NCI-H446 (cell line): ENCODE results near the gene COL5A1.

Experiments used
- DNase-seq, 2 experiments: peaks; one replicate each; lab custom pipeline; 2025; lab: John Stamatoyannopoulos, UW

Gene COL5A1

GRCh38 chr9:134626571-134627416 lies 14.8 kb upstream of the COL5A1 start:
- DNase-seq, result no peak

- no peak for DNase-seq
These were observed 13.9 kb upstream of the COL5A1 start for GRCh38 chr9:134627417-134628353.

- no peak for DNase-seq
These were observed 13.3 kb upstream of the COL5A1 start for GRCh38 chr9:134628354-134628736.

GRCh38 chr9:134629061-134629585 lies 12.5 kb upstream of the COL5A1 start:
- no peak for DNase-seq

DNA sequence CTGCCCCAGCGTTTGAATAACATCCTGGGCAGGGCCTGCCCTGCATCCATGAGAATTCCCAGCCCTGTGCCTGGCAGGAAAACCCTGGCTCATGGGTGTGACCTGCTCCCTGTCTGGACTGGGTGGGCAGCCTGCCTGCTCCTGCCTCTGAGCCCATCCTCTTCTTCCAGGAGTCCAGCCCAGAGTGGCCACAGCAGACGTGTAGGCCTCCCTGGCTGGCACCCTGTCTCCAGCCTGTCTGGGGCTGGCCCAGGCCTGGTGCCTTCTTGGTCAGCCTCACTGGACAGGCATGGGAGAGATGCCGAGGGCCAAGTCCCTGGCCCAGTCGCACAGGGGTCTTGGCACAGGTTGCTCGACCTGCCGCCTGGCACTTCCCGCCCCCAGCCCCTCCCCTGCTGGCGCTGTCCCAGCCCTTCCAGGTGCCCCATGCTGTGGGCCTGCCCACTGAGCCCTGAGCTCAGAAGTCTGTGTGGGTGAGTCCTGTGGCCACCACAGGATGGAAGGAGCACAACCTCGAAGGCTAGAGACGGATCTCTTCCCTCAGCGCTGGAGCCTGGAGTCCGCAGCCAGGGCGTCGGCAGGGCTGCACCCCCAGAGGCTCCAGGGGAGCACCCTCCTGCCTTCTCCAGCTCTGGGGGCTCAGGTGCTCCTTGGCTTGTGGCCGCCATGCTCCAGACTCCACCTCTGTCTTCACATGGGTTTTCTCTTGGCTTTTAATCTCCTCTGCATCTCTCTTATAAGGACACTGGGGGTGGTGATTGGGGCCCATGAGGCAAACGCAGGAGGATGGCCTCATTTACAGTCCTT lies 11.8 kb upstream of the COL5A1 start:
- DNase-seq, result no peak

DNA sequence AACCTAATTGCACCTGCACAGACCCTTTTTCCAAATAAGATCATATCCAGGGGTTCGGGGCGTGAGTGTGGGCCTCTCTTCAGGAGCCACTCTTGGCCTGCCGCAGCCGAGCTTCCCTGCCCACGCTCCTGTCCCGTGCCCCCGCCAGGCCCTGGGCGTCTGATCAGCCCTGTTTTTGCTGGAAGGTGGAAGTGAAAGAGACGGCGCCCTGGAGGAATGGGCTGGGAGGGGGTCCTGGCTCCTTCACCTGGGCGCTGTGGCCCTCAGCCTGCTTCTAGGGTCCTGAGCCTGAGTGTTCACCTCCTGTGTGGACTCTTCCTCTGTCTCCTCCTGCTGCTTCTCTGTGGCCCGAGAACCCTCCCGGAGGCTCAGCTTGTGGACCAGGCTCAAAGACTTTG lies 11.2 kb upstream of the COL5A1 start:
- no peak for DNase-seq

DNA sequence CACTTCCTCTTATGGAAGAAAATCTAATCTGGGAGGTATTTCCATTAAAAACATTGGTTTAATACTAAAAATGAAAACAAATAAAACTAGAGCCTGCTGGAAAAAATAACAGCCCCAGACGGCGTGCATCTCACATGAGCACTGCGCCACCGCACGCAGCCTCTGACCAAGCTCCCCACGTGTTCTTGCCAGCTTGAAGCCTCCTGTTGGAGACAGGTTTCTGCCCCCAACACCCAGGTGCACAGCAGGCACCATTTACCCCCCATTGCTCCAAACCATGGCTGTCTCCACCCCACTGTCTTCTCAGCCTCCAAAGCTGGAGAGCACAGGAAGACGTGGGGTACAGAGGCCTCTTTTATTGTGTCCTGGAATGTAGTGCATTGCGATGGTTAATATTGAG lies 10.7 kb upstream of the COL5A1 start:
- DNase-seq, result no peak

- no peak for DNase-seq
These were observed 9.7 kb upstream of the COL5A1 start for GRCh38 chr9:134631881-134632280.

- no peak for DNase-seq
These were observed 9.3 kb upstream of the COL5A1 start for GRCh38 chr9:134632329-134632728.

GRCh38 chr9:134633362-134634142 lies 8.1 kb upstream of the COL5A1 start:
- DNase-seq, result no peak

DNA sequence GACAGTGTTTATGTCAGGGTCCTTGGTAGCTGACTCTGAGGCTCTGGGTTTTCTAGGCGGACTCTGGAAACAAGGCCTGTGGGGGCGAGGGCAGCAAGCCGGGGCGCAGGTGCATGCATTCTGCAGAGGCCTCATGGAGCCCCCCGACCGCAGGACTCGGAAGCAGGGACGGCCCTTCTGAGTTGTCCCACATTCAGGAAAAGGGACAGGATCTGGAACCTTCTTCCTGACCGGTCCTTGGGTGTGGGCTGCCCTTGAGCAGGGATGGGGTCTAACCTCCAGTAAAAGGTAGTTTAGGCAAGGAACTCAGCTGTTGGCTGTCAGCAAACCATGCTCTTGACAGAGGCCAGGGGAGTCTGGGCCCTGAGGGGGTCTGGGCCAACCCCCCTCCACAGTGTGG lies 7.4 kb upstream of the COL5A1 start:
- no peak for DNase-seq

DNA sequence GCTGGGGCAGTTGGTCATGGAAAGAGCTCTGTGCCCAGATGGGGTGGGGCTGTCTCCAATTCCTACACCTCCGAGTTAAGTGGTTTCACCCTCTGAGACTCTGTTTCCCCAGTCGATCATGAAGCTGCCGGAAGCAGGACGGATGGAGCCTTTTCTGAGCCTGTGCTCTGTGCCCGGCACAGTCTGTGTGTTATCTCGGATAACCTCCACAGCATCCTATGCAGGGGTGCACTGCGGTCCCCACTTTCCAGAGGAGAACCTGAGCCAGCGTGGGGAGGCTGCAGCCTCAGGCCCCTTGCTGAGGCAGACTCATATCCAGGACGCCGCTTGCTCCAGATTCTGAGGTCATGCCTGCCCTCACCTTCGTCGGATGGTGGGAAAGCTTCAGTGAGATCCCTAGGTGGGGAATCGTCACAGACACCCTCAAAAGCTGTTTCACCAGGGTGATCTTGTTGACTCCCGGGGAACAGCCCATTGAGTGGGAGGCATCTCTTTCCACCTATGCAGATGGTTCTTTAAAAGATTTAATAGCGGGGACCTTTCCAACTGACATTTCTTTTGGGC lies 6.9 kb upstream of the COL5A1 start:
- no peak for DNase-seq

DNA sequence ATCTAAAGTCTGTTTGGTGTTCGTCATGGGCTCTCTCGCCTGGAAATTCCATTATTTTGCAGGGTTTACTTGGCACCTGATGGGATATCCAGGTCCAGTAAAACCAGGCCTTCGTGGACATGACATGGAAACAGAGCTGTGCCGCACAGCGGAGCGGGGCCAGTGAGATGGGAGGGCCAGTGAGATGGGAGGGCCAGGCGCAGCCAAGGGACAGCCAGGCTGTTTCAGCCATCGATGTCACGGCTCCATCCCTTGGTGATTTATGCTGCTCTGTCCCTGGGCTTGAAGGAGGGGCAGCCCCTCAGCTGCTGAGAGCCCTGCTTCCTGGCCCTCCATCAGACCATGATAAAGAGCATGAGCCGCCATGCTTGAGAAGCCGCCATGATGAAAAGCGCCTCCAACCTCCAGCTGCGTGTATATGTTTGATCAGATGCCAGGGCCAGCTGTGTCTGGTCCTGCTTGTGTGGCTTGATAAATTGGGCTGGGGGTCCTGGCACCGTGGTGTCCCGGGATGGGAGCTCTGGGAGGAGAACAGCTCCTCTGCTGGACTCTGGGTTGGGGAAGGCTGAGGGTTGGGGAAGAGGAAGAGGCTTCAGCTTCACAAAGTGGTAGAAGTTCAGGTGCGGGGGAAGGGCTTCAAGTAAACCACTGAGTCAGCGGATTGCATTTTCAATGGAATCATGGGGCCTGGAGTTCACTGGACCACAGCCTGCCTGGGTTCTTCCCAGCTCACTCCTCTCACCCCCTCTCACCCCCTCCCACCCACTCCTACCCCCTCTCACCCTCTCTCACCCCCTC lies 6.1 kb upstream of the COL5A1 start:
- no peak for DNase-seq

DNA sequence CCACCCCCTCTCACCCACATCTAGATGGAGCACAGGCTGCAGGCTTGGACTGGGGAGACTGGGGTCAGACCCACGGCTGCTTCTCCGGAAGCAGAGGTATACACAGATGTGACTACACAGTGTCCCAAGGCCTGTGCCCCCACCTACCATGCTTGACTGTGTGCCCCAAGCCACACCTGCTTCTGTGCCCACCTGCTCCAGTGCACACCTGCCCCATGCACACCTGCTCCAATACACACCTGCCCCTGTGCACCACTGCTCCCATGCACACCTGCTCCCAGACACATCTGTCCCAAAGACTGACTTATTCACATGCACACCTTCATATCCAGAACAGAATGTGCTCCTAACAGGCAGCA lies 5.5 kb upstream of the COL5A1 start:
- DNase-seq, result no peak

DNA sequence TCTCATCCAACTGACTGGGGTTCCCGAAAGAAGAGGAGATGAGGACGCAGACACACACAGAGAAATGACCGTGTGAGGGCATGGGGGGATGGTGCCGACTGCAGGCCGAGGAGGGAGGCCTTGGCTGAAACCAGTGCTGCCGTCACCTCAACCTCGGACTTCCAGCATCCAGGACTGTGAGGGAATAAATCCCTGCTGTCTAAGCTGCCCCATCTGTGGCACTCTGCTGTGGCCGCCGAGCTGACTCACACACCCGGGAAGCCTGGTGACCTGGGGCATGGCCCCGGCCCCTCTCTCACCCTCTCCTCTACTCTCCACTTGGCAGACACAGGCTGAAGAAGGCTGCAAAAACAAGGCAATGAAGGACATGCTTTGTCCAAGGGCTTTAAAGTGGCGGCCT lies 4.4 kb upstream of the COL5A1 start:
- DNase-seq, result no peak

DNA sequence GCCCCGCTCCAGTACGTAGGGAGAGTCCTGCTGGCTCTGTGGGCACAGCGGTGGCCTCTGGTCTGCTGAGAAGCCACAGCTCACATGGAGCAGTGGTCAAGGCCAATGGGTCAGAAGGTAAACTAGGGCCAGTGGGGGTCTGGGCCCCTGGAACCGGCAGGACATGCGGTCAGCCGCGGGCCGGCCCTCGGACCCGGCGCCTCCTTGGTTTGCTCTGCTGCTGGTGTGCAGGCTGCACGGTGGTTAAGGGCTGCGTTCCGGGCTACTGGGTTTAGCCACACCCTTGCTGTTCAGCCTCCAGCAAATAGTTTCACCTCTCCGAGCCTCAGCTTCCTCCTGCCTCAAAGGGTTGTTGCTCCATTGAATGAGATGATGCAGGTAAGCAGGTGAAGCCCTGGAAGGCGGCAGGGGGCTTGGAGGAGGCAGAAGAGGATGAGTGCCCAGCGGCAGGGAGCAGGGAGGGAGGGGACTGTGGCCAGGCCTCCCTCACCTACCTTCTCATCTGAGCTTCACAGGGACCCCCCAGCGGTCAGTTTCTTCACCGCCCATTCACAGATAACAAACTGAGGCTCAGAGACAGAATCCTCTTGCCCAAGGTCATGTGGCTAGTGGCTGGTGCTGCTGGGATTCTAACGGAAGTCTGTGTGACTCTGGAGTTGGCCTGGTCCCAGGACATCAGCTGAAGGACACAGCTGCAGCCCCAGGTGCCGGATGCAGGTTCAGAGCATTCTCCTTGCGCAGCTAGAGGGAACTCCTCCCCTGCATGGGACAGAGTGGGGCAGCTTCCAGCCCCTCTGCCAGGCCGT lies 3.7 kb upstream of the COL5A1 start:
- DNase-seq, result no peak

DNA sequence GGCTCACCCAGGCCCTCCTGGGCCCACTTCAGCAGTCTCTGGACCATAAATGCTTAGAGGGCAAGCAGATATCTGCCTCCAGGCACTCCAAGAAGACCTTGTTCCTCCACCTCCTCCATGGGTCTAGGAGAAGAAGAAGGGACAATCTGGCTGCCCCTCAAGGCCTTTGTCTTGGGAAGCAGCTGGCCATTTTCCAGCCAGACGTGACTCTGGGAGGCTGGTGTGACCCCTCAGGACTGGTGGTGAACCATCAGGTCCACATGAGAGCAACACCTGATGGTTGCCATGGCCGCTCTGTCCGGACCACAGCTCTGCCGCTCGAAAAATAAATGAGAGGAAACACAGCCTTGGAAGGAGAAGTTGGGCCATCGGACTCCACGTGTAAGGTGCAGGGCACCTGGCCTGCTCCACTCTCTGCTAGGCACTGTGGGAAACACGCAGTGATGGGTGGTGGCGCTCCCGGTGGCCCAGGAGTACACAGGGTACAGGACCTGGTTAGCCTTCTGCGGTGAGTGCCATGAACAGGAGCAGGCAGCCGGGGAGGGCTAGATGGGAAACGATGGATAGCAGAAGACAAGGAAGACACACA lies 3.0 kb upstream of the COL5A1 start:
- no peak for DNase-seq

DNA sequence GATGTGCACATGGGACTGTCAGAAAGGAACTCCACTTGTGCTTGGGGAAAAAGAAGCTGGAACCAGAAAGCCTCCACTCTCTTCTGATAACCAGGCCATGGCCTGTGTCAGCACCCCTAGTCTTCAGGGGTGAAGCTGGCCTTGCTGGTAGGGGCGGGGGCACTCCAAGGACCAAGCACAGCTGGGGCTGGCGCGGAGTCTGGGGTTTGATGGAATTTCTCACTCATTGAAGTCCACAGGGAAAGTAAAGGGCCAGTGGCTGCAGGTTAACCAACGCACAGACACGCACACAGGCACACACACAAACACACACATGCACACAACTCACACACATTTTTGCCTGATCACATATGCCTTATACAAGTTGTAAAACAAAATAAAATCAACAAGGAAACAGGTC lies 1.6 kb upstream of the COL5A1 start:
- DNase-seq, result no peak
